Measurements from ENCODE around the gene FBXW5.
A peak's percentile ranks its signal among the peaks of the same experiment; 100 is the strongest.

Gene FBXW5

DNA sequence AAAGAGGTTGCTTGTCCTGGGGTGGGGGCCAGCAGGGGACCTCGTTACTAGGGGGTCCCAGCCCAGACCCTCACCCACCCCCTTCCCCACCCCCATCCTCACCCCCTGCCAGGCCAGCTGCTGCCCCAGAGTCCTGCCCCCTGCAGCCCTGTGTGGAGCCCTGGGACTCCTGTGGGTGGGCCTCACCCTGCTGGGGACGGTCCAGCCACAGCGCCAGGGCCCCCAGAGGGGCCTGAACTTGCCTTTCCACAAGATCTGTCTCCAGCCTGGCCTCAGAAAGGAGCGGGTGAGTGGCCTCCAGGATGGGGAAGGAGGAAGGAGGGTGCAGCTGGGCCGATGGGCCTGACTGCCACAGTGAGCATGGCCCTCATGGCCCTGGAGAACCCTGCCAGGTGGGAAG, 25.2 kb upstream of the FBXW5 start:
- no peaks in the 10 kb centered on the region for H3K27me3 Mint-ChIP-seq
- H3K4me1 Mint-ChIP-seq = peaks cover 14% of the 10 kb centered on the region
- H3K27ac Mint-ChIP-seq = peak overlapping the region; percentile 17
- H3K9me3 Mint-ChIP-seq = no peaks in the 10 kb centered on the region
- no peak overlapping the region for H3K4me3 Mint-ChIP-seq
- no peaks in the 10 kb centered on the region for H3K36me3 Mint-ChIP-seq

- Mint-ChIP-seq H3K27ac (peak overlapping the region; percentile 17), H3K36me3 (no peaks in the 10 kb centered on the region), H3K4me3 (no peak overlapping the region), H3K4me1 (peaks cover 20% of the 10 kb centered on the region), H3K27me3 (no peaks in the 10 kb centered on the region), H3K9me3 (no peaks in the 10 kb centered on the region)
Measured at GRCh38 chr9:136969150-136969549, 24.6 kb upstream of the FBXW5 start.

DNA sequence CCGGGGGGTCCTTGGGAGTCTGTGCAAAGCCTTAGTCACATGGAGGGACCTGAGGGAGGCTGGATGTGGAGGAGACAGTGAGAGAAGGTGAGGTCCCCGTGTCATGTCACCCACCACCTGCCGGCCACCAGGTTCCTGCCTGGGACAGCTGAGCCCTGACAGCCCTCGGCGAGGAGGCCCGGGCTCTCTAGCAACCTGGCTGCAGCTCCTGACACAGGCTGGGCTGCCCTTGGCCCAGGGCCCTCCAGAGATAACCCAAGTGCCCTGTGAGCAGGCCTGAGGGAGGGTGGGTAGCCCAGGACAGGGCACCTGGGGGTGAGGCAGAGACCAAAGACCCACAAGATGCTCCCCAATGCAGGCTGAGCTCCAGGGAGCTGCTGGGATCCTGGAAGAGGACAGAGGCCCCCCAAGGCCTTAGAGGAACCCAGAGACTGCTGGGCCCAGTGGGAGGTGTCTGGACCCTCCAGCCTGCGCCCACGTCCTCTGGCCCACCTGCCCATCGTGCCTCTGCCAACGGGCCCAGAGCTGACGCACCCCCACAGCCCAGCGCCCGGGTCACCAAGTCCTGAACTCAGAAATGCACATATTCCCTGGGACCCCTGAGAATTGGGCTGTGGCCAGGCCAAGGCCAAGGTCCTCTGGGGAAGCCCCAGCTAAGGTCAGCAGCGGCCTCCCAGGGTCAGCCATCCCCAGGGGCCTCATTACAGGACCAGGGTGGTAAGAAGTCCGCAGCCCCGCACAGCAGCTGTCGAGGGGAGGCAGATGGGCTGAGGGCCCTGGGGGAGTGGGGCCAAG, 24.0 kb upstream of the FBXW5 start:
- Mint-ChIP-seq H3K4me3 (no peak overlapping the region), H3K4me1 (peaks cover 20% of the 10 kb centered on the region), H3K27ac (peak overlapping the region; percentile 17), H3K9me3 (no peaks in the 10 kb centered on the region), H3K27me3 (no peaks in the 10 kb centered on the region), H3K36me3 (no peaks in the 10 kb centered on the region)

DNA sequence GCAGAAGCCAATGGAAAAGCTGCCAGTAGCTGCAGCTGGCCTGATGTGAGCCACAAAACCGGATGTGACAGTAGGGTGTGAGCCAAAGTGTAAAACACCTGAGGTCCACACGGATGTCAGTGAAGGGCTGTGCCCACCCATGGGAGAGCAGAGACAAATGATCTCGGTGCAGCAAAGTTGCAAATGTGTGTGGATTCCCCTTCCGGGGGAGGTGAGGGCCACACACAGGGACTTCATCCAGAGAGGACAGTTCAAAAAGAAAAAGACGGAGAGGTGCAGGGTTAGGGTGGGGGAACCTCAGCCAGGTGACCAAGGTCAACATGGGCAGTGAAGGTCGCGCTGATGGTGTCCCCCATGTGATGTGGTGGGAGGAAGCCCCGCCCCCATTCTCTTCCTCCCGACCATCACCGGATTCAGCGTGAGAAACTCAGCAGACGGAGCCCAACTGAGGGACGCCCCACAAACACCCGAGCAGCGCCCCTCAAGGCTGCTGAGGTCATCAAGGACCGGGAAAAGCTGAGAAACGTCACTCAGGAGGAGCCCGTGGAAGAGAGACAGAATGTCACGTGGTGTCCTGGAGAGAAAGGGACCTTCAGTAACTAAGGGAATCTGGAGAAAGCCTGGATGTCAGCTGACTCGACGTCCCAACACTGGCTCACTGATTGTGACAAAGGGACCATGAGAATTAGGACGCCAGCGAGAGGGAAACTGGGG, 21.4 kb upstream of the FBXW5 start:
- Mint-ChIP-seq H3K4me1 (peaks cover 20% of the 10 kb centered on the region), H3K36me3 (no peaks in the 10 kb centered on the region), H3K27ac (no peak overlapping the region), H3K4me3 (peak overlapping the region; percentile 24), H3K27me3 (no peaks in the 10 kb centered on the region), H3K9me3 (no peaks in the 10 kb centered on the region)

- Mint-ChIP-seq H3K36me3 (no peaks in the 10 kb centered on the region), H3K4me3 (no peak overlapping the region), H3K27ac (no peak overlapping the region), H3K27me3 (no peaks in the 10 kb centered on the region), H3K4me1 (peaks cover 22% of the 10 kb centered on the region), H3K9me3 (no peaks in the 10 kb centered on the region)
Measured at GRCh38 chr9:136964833-136965422, 20.4 kb upstream of the FBXW5 start.

DNA sequence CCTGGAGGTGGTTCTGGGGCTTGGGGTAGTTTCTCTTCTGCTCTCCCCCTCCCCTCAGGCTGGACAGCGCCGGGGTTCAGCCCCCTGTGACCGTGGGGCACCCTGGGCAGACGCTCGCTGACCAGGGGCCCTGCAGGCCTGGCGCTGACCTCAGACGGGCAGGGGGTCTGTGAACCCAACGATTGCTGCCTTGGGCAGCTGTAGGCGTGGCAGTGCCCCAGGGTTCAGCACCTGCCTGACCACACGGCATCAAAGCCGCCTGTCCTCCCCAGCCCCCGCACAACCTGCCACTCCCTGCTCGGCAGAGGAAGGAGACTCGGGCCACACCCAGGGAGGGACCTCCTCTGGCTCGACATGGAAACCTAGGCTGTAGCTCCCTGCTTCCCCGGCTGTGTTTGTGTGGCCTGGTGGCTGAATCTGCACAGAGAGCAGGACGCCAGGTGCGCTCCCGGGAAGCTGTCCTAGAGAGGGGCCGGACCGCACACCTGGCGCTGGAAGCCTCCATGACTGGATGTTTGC, 19.7 kb upstream of the FBXW5 start:
- Mint-ChIP-seq H3K4me3 (no peak overlapping the region), H3K27ac (no peak overlapping the region), H3K9me3 (no peaks in the 10 kb centered on the region), H3K27me3 (no peaks in the 10 kb centered on the region), H3K4me1 (peaks cover 23% of the 10 kb centered on the region), H3K36me3 (no peaks in the 10 kb centered on the region)

GRCh38 chr9:136963751-136964150, 19.2 kb upstream of the FBXW5 start:
- no peaks in the 10 kb centered on the region for H3K9me3 Mint-ChIP-seq
- no peaks in the 10 kb centered on the region for H3K27me3 Mint-ChIP-seq
- no peak overlapping the region for H3K27ac Mint-ChIP-seq
- no peaks in the 10 kb centered on the region for H3K36me3 Mint-ChIP-seq
- no peak overlapping the region for H3K4me3 Mint-ChIP-seq
- H3K4me1 Mint-ChIP-seq = peaks cover 23% of the 10 kb centered on the region

GRCh38 chr9:136963341-136963740, 18.8 kb upstream of the FBXW5 start:
- no peak overlapping the region for H3K27ac Mint-ChIP-seq
- H3K36me3 Mint-ChIP-seq = no peaks in the 10 kb centered on the region
- H3K4me3 Mint-ChIP-seq = no peak overlapping the region
- peaks cover 23% of the 10 kb centered on the region for H3K4me1 Mint-ChIP-seq
- H3K9me3 Mint-ChIP-seq = no peaks in the 10 kb centered on the region
- no peaks in the 10 kb centered on the region for H3K27me3 Mint-ChIP-seq

GRCh38 chr9:136962701-136963248, 18.2 kb upstream of the FBXW5 start:
- H3K36me3 Mint-ChIP-seq = no peaks in the 10 kb centered on the region
- H3K9me3 Mint-ChIP-seq = no peaks in the 10 kb centered on the region
- no peaks in the 10 kb centered on the region for H3K27me3 Mint-ChIP-seq
- H3K27ac Mint-ChIP-seq = no peak overlapping the region
- H3K4me1 Mint-ChIP-seq = peaks cover 23% of the 10 kb centered on the region
- H3K4me3 Mint-ChIP-seq = no peak overlapping the region

DNA sequence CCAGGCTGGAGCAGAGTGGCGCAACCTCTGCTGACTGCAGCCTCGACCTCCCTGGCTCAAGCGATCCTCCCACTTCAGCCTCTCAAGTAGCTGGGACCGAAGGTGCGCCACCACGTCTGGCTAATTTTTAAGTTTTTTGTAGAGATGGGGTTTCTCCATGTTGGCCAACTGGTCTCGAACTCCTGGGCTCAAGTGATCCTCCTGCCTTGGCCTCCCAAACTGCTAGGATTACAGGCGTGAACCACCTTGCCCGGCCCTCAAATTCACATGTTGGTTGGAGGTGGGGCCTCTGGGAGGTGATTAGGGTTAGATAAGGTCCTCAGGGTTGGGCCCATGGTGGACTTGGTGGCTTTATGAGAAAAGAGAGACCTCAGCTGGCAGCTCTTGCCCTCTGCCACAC, 17.6 kb upstream of the FBXW5 start:
- H3K4me3 Mint-ChIP-seq = no peak overlapping the region
- peaks cover 23% of the 10 kb centered on the region for H3K4me1 Mint-ChIP-seq
- H3K27ac Mint-ChIP-seq = no peak overlapping the region

GRCh38 chr9:136961279-136962065, 16.9 kb upstream of the FBXW5 start:
- H3K27me3 Mint-ChIP-seq = no peaks in the 10 kb centered on the region
- peaks cover 22% of the 10 kb centered on the region for H3K4me1 Mint-ChIP-seq
- no peak overlapping the region for H3K27ac Mint-ChIP-seq
- peaks cover 4% of the 10 kb centered on the region for H3K9me3 Mint-ChIP-seq
- H3K4me3 Mint-ChIP-seq = no peak overlapping the region
- peaks cover 2% of the 10 kb centered on the region for H3K36me3 Mint-ChIP-seq

More for the DNA sequence above, 17.6 kb upstream of the FBXW5 start:
- no peaks in the 10 kb centered on the region for H3K9me3 Mint-ChIP-seq
- H3K27me3 Mint-ChIP-seq = no peaks in the 10 kb centered on the region
- H3K36me3 Mint-ChIP-seq = no peaks in the 10 kb centered on the region

GRCh38 chr9:136960938-136961275, 16.4 kb upstream of the FBXW5 start:
- peaks cover 2% of the 10 kb centered on the region for H3K36me3 Mint-ChIP-seq
- peaks cover 5% of the 10 kb centered on the region for H3K9me3 Mint-ChIP-seq
- no peak overlapping the region for H3K27ac Mint-ChIP-seq
- no peak overlapping the region for H3K4me3 Mint-ChIP-seq
- H3K4me1 Mint-ChIP-seq = peaks cover 16% of the 10 kb centered on the region
- no peaks in the 10 kb centered on the region for H3K27me3 Mint-ChIP-seq

GRCh38 chr9:136960212-136960937, 15.8 kb upstream of the FBXW5 start:
- peaks cover 5% of the 10 kb centered on the region for H3K9me3 Mint-ChIP-seq
- H3K27me3 Mint-ChIP-seq = no peaks in the 10 kb centered on the region
- peaks cover 11% of the 10 kb centered on the region for H3K4me1 Mint-ChIP-seq
- H3K36me3 Mint-ChIP-seq = peaks cover 2% of the 10 kb centered on the region
- H3K27ac Mint-ChIP-seq = peak overlapping the region; percentile 17
- no peak overlapping the region for H3K4me3 Mint-ChIP-seq

- Mint-ChIP-seq H3K9me3 (peaks cover 5% of the 10 kb centered on the region), H3K36me3 (peaks cover 2% of the 10 kb centered on the region), H3K27ac (peak overlapping the region; percentile 30), H3K4me3 (no peak overlapping the region), H3K4me1 (peaks cover 3% of the 10 kb centered on the region), H3K27me3 (no peaks in the 10 kb centered on the region)
Measured at GRCh38 chr9:136958898-136959850, 14.6 kb upstream of the FBXW5 start.

Measured in activated naive CD4-positive, alpha-beta T cell treated with anti-CD3 and anti-CD28 coated beads, Interleukin-2, amount 50 U/mL, for 24 hours (primary cell).